Measurements from ENCODE around the gene CUL4A.
"Not testable (repeated sequence)": the region's sequence is repeated elsewhere in the genome, so short reads cannot be mapped to it uniquely, and the experiment has no call there.

The CUL4A gene

GRCh38 chr13:113243847-113244246, 34.4 kb downstream of the CUL4A start:
- DNase-seq, result no peak

- no peak for DNase-seq
Measured at GRCh38 chr13:113245849-113246796, 36.7 kb downstream of the CUL4A start.

GRCh38 chr13:113252516-113253095, 43.2 kb downstream of the CUL4A start:
- no peak for DNase-seq

- DNase-seq, result not testable (repeated sequence)
Measured at GRCh38 chr13:113257908-113258307, 48.5 kb downstream of the CUL4A start.

- DNase-seq, result no peak
Measured at GRCh38 chr13:113258321-113259054, 49.1 kb downstream of the CUL4A start.

DNA sequence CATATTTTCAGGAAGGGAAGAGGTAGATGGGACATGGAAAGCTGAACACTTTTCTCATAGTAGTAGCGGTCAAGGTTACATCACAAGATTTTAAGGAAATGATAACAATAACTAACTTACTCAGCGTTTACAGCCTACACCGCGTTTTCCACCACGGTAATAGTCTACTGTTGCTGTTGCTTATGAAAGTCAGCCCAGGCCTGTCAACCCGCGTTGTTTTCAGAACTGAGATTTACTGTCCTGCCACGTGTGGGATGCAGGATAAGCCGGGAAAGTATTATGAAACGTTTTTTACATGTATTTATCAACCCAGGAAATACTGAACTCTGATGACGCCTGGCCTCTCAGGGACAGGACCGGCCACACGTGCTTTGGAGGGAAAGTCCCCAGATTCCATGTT, 51.6 kb downstream of the CUL4A start:
- DNase-seq, result no peak

DNA sequence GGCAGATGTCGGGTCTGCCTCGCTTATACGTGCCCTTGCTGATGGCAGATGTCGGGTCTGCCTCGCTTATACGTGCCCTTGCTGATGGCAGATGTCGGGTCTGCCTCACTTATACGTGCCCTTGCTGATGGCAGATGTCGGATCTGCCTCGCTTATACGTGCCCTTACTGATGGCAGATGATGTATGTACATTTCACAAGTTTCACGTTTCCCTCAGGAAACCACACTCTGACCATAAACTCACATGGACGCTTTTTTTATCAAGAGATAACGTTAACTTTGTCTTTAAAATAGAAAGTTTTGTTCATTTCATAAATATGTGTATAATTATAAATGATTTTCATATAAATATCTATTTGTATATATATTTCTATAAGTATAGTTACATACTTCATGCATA, 53.6 kb downstream of the CUL4A start:
- DNase-seq, result not testable (repeated sequence)

GRCh38 chr13:113267642-113268405, 58.4 kb downstream of the CUL4A start:
- DNase-seq, result no peak

GRCh38 chr13:113272031-113272430, 62.6 kb downstream of the CUL4A start:
- no peak for DNase-seq

GRCh38 chr13:113272701-113273181, 63.3 kb downstream of the CUL4A start:
- DNase-seq, result no peak

DNA sequence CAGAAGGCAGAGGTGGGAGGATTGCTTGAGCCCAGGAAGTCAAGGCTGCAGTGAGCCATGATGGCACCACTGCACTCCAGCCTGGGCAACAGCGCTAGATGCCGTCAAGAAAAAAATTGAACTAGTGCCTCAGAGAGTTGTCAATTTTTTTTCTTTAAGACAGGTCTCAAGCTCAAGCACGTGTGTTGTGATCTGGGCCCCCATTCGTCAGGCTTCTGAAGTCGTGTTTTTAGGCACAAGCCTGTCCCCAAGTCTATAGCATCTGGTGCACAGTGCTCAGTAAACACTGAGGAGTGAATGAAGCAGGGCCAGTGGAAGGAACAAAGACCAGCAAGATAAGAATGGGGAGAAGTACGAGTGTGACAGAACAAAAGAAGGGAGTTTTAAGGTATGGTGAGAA, 63.9 kb downstream of the CUL4A start:
- DNase-seq, result no peak

GRCh38 chr13:113273851-113274590, 64.6 kb downstream of the CUL4A start:
- DNase-seq, result no peak

- no peak for DNase-seq
Measured at GRCh38 chr13:113274721-113275120, 65.3 kb downstream of the CUL4A start.

DNA sequence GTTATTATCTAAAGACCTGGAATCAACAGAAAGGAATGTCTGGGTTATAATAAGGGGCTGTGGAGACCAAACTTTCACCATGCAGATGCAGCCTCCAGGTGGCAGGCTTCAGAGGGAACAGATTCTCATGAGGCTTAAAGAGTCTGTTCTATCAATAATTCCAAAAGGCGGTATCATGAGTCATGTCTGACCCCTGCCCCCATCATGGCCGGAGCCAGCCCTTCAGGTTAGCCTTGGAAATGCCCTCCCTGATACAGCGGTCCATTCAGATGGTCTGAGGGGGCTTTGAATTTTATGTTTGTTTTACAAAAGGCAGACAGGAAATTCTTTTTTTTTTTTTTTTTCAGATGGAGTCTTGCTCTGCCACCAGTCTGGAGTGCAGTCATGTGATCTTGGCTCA, 66.0 kb downstream of the CUL4A start:
- no peak for DNase-seq

DNA sequence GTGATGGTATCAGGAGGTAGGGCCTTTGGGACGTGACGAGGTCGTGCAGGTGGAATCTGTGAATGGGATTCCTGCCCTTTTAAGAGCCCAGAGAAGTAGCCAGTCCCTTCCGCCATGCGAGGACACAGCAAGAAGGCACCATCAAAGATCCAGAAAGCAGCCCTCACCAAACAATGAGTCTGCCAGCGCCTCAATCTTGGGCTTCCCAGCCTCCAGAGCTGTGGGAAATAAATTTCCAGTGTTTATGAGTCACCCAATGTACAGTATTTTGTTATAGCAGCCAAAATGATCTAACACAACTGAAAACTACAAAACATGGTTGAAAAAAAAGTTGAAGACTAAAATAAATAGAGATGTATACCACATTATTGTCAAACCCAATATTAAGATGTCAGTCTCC, 70.7 kb downstream of the CUL4A start:
- DNase-seq, result no peak

- DNase-seq, result no peak
Measured at GRCh38 chr13:113283904-113284303, 74.5 kb downstream of the CUL4A start.

GRCh38 chr13:113288880-113289279, 79.5 kb downstream of the CUL4A start:
- DNase-seq, result no peak

- no peak for DNase-seq
Measured at GRCh38 chr13:113291129-113291528, 81.7 kb downstream of the CUL4A start.

GRCh38 chr13:113292021-113292862, 82.8 kb downstream of the CUL4A start:
- DNase-seq, result no peak

GRCh38 chr13:113293686-113294085, 84.3 kb downstream of the CUL4A start:
- DNase-seq, result no peak

DNA sequence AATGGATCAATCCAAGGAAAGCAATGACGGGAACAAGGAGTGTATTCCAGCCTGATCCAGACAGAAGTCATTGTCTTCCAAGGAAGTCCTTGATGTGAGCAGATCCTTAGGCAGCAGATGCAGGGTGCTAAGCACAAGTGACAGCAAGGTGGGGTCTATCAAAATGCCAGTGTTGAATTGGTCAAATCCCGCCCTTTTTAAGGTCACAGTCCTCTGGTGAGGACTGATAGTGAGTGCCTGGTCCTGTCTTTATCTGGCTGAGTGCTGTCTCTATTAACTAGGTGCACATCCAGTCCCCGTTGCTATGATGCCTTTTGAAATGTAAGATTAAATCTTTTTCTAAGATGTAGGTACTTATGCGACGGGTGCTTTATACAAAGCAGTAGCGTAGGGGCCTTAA, 86.4 kb downstream of the CUL4A start:
- no peak for DNase-seq
